HG03095 (cell line): ENCODE data around the gene CATSPER4.
"Not testable (repeated sequence)": the region's sequence is repeated elsewhere in the genome, so short reads cannot be mapped to it uniquely, and the experiment has no call there.

Experiments
- ATAC-seq: cut with Tn5 transposase; IDR thresholded peaks from one replicate; pipeline ENCODE4 v1.9.1; 2021; ENCODE audit warnings: moderate library complexity; ENCODE audit not compliant: unreplicated experiment

Gene CATSPER4

DNA sequence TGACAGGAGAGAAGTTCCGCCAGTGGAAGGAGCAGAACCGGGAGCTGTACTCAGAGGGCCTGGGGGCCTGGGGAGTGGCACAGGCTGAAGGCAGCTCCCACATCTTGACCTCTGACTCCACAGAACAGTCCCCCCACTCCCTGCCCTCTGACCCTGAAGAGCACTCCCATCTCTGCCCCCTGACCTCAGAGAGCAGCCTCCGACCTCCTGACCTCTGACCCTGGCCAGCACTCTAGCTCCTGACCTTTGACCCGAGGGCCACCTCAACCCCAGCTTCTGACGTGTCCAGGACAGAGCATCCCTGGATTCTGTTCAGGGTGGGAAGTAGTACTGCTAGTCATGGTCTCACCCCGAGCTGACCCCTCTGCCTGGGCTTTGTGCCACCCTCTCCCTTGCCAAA is 1.1 kb upstream of the CATSPER4 start:
- ATAC-seq = no peak

DNA sequence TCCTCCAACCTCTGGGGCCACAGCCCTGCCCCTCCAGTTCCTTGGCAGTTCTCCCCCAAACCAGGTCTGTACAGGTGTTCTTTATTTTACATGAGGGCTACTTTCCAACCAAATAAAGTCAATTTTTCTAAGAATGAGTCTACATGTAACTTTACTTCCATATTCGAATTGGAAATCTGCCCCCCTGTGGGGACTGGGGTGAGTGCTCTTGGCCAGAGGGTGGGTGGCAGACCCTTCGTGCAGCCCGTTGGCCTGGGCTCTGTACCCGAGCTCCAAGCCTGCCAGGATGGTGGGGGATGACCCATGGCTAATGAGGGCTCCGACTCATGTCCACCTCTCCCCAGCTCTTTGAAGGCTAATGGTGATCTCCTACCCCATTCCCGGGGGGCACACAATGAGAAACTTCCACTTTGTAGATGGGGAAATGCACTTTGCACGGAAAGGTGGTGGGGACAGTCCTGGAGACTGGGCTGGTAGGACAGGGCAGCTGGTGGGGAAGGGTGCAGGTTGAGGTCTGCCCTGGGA is 589 bp upstream of the CATSPER4 start:
- no peak for ATAC-seq

GRCh38 chr1:26191739-26192138 is 1.3 kb downstream of the CATSPER4 start:
- ATAC-seq = no peak

- no peak for ATAC-seq
Observed at GRCh38 chr1:26195805-26196204, 5.4 kb downstream of the CATSPER4 start.

GRCh38 chr1:26197301-26197700 is 6.9 kb downstream of the CATSPER4 start:
- no peak for ATAC-seq

- ATAC-seq = no peak
Observed at GRCh38 chr1:26197813-26198212, 7.4 kb downstream of the CATSPER4 start.

DNA sequence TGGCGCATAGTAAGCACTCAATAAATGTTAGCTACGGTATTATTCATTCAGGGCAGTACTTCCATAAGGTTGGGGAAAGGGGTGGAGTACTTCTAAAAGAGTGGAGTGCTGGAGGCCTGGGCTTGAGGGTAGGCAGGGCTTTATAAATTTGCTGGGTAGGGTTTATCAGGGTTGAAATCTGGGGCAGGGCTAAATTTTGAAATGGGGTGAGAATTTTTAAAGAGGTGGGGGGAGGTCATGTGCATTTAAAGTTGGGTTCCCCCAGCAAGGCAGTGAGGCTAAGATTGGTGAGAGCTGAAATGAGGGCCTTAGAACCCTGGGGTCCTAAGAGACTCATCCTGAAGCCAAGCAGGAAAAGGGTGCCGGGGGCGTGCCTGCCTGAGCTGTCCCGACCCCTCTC is 10.0 kb downstream of the CATSPER4 start:
- ATAC-seq = no peak

GRCh38 chr1:26203642-26204318 is 13.4 kb downstream of the CATSPER4 start:
- no peak for ATAC-seq

DNA sequence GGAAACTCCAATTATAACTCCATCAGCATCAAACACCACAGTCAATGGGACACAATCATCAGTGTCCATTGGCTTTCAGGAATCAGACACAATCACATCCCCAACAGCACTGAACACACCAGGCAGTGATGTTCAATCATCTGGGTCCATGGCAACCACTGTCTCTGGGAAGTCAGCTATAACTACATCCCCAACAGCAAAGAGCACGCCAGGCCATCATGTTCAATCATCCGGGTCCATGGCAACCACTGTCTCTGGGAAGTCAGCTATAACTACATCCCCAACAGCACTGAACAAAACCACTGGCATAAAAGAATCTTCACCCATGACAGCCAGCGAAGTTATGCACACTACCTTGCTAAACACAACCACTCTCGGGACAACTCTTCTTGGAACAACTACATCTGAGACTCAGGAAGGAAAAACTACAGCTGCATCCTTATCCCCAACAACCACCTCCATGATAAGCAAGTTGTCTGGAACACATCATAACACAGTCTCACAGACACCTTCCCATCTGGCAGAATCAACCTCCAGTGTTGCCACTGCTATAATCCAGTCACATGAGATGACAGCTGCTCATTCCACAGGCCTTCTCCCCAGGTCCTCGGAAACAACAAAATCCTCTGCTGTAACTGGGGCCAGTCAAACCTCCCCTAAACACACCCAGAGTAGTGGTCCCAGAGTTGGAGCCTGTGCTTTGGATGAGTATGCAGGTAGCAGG is 19.9 kb downstream of the CATSPER4 start:
- no peak for ATAC-seq

DNA sequence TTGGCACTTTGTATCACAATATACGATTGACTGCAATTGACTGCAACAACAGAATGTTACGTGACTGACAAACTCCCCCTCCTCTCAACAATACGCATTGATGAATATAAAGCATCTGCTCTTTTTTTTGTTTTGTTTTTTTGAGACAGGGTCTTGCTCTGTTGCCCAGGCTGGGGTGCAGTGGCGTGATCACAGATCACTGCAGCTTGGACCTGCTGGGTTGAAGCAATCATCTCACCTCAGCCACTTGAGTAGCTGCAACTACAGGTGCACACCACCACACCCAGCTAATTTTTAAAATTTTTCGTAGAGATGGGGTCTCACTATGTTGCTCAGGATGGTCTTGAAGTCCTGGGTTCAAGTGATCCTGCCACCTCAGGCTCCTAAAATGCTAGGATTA is 22.3 kb downstream of the CATSPER4 start:
- no peak for ATAC-seq

- no peak for ATAC-seq
Observed at GRCh38 chr1:26213335-26213905, 23.0 kb downstream of the CATSPER4 start.

DNA sequence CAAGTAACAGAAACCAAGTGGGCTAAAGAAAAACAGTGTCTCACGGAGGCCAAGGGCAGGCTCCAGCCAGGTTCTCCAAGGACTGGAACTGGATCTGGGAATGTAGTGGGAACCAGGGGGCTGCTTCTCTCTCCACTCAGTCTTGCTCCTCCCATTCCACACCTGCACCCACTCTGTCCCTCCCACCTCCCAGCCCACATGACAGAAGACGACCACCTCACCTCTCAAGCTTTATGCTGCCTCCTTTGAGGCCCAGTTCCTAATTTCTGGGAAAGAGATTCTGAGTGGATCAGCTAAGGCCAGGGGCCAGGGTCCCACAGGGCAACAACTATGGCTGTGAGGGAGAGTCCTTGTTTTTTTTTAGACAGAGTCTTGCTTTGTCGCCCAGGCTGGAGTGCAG is 24.8 kb downstream of the CATSPER4 start:
- ATAC-seq = no peak

DNA sequence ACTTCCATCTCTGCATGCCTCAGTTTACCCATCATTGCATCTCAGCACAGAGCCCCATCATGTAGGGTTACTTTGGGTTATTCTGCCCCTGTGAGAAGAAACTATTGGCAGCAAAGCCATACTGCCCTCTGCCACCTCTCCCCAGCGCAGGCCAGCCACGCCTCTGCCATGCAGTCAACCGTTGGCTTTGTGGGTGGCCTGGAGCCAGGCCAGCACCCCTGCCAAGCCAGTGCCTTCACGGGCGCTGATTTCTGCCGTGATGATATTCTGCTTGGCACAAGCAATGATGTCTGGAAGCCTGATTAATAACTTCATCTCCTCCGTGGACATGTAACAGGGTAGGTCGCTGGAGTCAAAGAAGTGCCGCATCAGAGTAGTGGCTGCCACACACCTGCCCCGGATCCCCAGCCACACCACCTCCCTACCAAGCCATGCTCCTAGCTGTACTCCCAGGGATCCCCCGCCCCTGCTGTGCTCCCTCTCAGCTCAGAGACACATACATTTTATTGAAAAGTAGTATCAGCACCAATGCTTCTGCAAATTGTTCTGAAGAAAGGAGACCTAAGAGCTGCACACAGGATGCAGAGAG is 28.6 kb downstream of the CATSPER4 start:
- no peak for ATAC-seq

- no peak for ATAC-seq
Observed at GRCh38 chr1:26220199-26220912, 30.0 kb downstream of the CATSPER4 start.

- no peak for ATAC-seq
Observed at GRCh38 chr1:26221094-26221493, 30.7 kb downstream of the CATSPER4 start.

DNA sequence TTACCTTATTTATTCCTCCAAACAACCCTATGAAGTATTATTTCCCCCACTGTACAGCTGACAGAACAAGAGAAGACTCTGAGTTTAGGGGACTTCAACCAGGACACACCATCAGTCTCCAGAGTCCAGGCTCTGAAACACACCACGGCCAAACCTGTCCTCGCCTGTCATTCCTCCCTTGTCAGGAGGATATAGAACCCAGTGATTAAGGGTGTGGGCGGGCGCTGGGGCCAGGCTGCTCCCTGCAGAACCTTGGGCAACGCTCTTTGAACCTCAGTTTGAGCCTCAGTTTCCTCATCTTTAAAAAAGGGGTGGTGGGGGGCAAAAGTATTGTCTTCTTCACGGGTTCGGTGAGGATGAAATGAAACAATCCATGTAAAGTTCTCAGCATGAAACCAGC is 34.2 kb downstream of the CATSPER4 start:
- ATAC-seq = no peak

DNA sequence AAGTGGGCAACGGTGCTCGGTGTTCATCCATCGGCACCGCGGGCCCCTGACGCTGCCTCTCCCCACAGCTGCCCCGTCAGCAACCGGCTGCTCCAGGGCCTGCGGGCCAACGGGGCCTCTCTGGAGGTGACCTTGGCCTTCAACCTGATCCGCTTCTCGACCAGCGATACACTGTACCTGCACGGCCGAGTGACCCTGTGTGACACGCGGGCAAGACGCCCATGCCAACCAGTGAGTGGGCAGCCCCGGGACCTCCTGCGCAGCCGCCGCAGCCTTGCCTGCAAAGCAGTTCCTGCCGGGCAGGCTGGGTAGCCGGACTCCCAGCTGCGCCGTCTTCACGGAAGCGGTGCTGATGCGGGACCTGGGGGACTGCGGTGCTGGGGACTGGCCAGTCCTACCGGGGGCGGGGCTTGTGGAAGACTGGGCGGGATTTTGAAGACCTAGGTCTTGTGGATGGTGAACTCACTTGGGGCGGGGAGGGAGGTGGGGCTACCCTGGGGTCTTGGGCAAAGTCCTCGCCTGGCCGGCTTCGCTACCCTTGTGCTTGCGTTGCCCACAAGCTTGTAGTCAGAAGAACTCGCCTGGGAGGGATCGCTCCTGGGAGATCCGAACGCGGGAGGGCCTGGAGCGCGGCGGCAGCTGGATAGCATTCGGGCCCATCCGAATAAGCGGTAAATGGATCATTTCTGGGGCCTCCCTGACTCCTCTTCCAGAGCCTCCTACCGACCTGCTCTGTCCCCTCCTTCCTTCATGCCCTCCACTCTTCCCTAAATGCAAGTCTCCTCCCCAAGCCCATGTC is 34.8 kb downstream of the CATSPER4 start:
- ATAC-seq = no peak

DNA sequence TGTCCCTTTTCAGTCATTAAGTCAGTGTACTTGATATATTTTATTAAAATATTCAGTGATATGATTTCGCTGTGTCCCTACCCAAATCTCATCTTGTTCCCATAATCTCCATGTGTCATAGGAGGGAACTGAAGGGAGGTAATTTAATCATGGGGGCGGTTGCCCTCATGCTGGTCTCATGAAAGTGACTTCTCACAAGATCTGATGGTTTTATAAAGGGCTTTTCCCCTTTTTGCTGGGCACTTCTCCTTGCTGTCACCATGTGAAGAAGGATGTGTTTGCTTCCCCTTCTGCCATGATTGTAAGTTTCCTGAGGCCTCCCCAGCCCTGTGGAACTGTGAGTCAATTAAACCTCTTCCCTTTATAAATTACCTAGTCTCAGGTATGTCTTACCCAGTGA is 40.3 kb downstream of the CATSPER4 start:
- not testable (repeated sequence) for ATAC-seq

DNA sequence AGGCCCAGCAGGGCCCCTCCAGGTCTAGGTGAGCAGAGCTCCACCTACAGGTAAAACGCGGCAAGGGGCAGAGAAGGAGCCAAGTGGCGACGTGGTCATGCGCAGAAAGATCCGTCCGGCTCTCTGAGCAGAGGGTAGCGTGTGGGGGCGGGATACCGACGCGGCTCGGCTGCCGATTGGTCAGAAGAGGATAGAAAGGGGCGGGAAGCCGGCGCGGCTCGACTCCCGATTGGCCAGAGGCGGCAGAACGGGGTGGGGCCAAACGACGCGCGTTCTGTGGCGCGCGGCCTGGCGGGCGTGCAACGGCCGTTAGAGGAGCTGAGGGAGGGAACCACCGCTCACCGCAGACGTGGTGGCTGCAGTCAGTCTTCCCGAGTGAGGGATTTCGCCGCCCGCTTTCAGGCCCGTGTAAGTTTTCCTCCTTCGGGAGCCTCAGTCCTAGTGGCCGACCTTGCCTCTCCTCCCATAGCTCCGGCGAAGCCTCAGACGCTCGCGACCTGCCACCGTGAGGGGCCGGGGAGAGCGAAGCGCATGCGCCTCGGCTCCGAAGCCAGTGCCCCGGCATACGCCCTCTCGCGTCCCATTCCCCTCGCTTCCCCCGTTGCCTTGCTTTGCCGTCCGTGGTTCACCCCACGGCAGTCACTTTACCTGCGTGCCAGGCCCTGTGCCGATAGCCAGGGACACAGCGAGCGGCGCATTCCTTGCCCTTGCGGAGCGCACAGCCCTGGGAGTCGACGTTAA is 43.7 kb downstream of the CATSPER4 start, which contains the start of gene CEP85:
Gene CEP85, plus strand, starts transcription at position 298 of the 741 bp plus-strand sequence. CDS start 5,584 bp downstream, outside the sequence.
- ATAC-seq = peak; percentile 81
